GM12878 (cell line): Measurements from ENCODE around the gene C19orf33. TPM values are rescaled to one million over a fixed set of nuclear protein-coding genes. Genes with fewer than 3 reads are reported as not detected.

ENCODE experiments used
- EZH2 ChIP-seq: IDR thresholded peaks from 2 replicates; pipeline ENCODE4 v1.6.1; 2012; ENCODE audit warnings: low read depth, mild to moderate bottlenecking, control low read depth, inconsistent platforms, low read length, borderline replicate concordance; ENCODE audit not compliant: control insufficient read depth
- HSF1 ChIP-seq: fragments of 150-350 bp; IDR thresholded peaks from 2 replicates; pipeline ENCODE4 v1.6.1; 2014; ENCODE audit warnings: mild to moderate bottlenecking, low read depth, low read length
- KLF5 ChIP-seq: fragments of 450-650 bp; IDR thresholded peaks from 2 replicates; pipeline ENCODE4 v1.6.1; 2014; ENCODE audit warnings: mild to moderate bottlenecking; ENCODE audit not compliant: partially characterized antibody
- MYB ChIP-seq: fragments of 150-350 bp; IDR thresholded peaks from 2 replicates; pipeline ENCODE4 v1.6.1; 2014; ENCODE audit warnings: mild to moderate bottlenecking, low read depth, low read length, borderline replicate concordance
- NR2C1 ChIP-seq: fragments of 450-650 bp; IDR thresholded peaks from 2 replicates; pipeline ENCODE4 v1.6.1; 2017; ENCODE audit warnings: antibody characterized with exemption, mild to moderate bottlenecking, moderate library complexity
- NR2C2 ChIP-seq: IDR thresholded peaks from 2 replicates; pipeline ENCODE4 v1.6.1; 2011; ENCODE audit warnings: borderline replicate concordance, low read depth; ENCODE audit not compliant: control insufficient read depth, insufficient read length
- SIX5 ChIP-seq: IDR thresholded peaks from 2 replicates; pipeline ENCODE4 v1.6.1; 2011; ENCODE audit warnings: mild to moderate bottlenecking, low read depth, low read length, moderate library complexity; ENCODE audit not compliant: severe bottlenecking
- TCF12 ChIP-seq: IDR thresholded peaks from 2 replicates; pipeline ENCODE4 v1.6.1; 2011; ENCODE audit warnings: low read depth, mild to moderate bottlenecking, low read length
- ZNF687 ChIP-seq: fragments of 450-650 bp; IDR thresholded peaks from 2 replicates; pipeline ENCODE4 v1.6.1; 2017; ENCODE audit warnings: mild to moderate bottlenecking, moderate library complexity
- polyA plus RNA-seq, 11 experiments: library from polyadenylated mRNA; depleted of rRNA in 4 of 11; unstranded in 6 of 11; stranded (reverse) in 5 of 11; fragments of >200 nt; fragmentation: Nextera tagmentation in 4 of 11; fragmentation: Illumina TruSeq in 1 of 11; extraction: Ambion mirVana in 4 of 11; extraction: Trizol in 1 of 11; gene quantifications; 1 replicate in 1 of 11; 2 replicates in 10 of 11; pipeline versions ENCODE4 v1.2.1 to v1.2.3, GENCODE V29; 2011 to 2016; ENCODE audit warnings: inconsistent platforms in 2 of 11, missing spikeins in 2 of 11, low read depth in 1 of 11
- total RNA-seq, 4 experiments: library from RNA; depleted of rRNA in 3 of 4; stranded (reverse); fragments of >200 nt in 3 of 4; fragmentation: Illumina TruSeq in 1 of 4; extraction: Trizol in 1 of 4; gene quantifications; 2 replicates each; pipeline versions ENCODE4 v1.2.1 to v1.2.3, GENCODE V29; 2013 to 2021

The C19orf33 gene
- total and polyA plus RNA-seq, 10 of the 15 experiments (the other 5 are each of a cell fraction or from before 2014, with no cell fraction given), result 0.28 to 0.45 TPM; not detected in 8

- TF ChIP-seq ZNF687, result no peak
- no peak for TF ChIP-seq EZH2
- TF ChIP-seq TCF12, result no peak
- TF ChIP-seq MYB, result no peak
- no peak for TF ChIP-seq SIX5
- no peak for TF ChIP-seq KLF5
- TF ChIP-seq NR2C2, result no peak
- no peak for TF ChIP-seq HSF1
- no peak for TF ChIP-seq NR2C1
Observed at GRCh38 chr19:38287604-38288003, 16.4 kb upstream of the C19orf33 start (continued).
